Measurements from ENCODE around the gene NPHS2. TPM values are rescaled to one million over a fixed set of nuclear protein-coding genes. Genes with fewer than 3 reads are reported as not detected.

Gene NPHS2
- not detected in 5 replicates for total RNA-seq (2022; extraction: Qiagen RNA extraction; ENCODE audit: low read depth)

DNA sequence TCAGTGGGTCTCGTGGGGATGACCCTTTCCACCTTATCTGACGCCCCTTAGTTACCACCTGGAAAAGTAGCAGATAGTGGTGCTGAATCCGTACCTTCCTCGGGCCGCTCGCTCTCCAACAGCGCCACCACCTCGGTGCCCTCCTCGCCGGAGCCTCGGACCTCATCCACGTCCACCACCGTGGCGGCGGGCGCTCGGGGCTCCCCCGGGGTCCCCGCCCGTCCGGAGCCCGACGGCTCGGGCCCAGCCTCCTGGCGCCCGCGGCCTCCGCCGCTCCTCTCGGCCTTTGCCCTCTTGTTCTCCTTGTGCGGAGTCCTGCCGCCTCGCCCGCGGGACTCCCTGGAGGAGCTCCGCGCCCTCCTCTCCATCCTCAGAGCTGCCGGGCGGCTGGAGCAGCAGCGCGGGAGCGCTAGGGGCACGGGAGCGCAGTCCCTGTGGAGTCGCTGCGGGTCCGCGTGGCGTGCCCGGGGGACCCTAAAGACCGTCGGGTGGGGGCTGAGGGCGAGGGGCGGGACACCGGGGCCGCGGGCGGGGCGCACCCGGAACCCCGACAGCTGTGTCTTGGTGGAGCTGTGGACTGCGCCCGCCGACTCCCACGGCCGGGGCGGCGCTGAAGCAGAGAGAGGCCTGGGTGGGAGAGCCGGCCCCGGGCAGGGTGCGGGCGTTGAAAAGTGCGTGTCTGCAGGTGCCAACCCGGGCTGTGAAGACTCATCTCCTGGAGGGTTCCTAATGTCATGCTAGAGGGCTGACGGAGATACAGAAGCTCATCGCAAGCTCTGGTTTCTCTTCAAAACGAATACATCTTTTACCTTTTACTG, at the start of gene NPHS2:
Gene NPHS2, minus strand, starts transcription at position 452 of the 818 bp plus-strand sequence. Its CDS starts 84 bp downstream, at position 368.

GRCh38 chr1:179591592-179592580, 16.1 kb upstream of the NPHS2 start, which contains the start of gene TDRD5:
Gene TDRD5, plus strand, starts transcription at chr1:179591832. Its CDS starts 784 bp downstream, at chr1:179592616.

Other genes with a start within 250 kb of the NPHS2 start
- 0.19 to 0.79 TPM (median 0.55 TPM) in 3 of 5 replicates, not detected in the others for gene AXDND1, start 210.0 kb downstream of the NPHS2 start, total RNA-seq (2022; extraction: Qiagen RNA extraction; ENCODE audit: low read depth)
- 0.04 to 0.14 TPM (median 0.07 TPM) in 4 of 5 replicates, not detected in the other for gene TDRD5, start 15.9 kb upstream of the NPHS2 start, total RNA-seq (2022; extraction: Qiagen RNA extraction; ENCODE audit: low read depth)
- not detected in 5 replicates for gene FAM163A, start 167.3 kb upstream of the NPHS2 start, total RNA-seq (2022; extraction: Qiagen RNA extraction; ENCODE audit: low read depth)